Transverse colon (tissue), 4 donors: Measurements from ENCODE around the gene GNB1. TPM values are rescaled to one million over a fixed set of nuclear protein-coding genes. Genes with fewer than 3 reads are reported as not detected.

Experiments
- DNase-seq: peaks from one replicate; pipeline ENCODE4 v3.0.0-alpha.2; 2019
- H3K27ac ChIP-seq, 4 donors: fragments of 200-600 bp; sonication (generic); 2 replicates each; pipeline ENCODE4 v1.5.1; 2016 to 2018; ENCODE audit warnings: inconsistent platforms in 4 of 4
- H3K27me3 ChIP-seq: fragments of 200-600 bp; sonication (generic); 2 replicates; pipeline ENCODE4 v1.5.1; 2017; ENCODE audit warnings: inconsistent platforms
- H3K36me3 ChIP-seq, 4 donors: fragments of 200-600 bp; sonication (generic); 2 replicates each; pipeline ENCODE4 v1.5.1; 2017 to 2019; ENCODE audit warnings: inconsistent platforms in 4 of 4
- H3K4me1 ChIP-seq, 4 donors: fragments of 200-600 bp; sonication (generic); 2 replicates each; pipeline ENCODE4 v1.5.1; 2017 to 2020; ENCODE audit warnings: inconsistent platforms in 4 of 4
- H3K4me3 ChIP-seq, 4 donors: fragments of 200-600 bp; sonication (generic); 1 replicate in 1 of 4; 2 replicates in 3 of 4; pipeline versions ENCODE4 v1.5.1 to v1.6.1; 2017 to 2019; ENCODE audit warnings: inconsistent platforms in 4 of 4
- H3K9me3 ChIP-seq, 2 donors: fragments of 200-600 bp; sonication (generic); 2 replicates each; pipeline ENCODE4 v1.5.1; 2017 to 2019; ENCODE audit warnings: inconsistent platforms in 2 of 2
- EP300 ChIP-seq: sonication (generic); formaldehyde crosslinking; IDR thresholded peaks from one replicate; pipeline ENCODE4 v1.6.1; 2017; ENCODE audit warnings: antibody characterized with exemption, low read depth
- POLR2A ChIP-seq: fragments of 450-650 bp; IDR thresholded peaks from one replicate; pipeline ENCODE4 v1.6.1; 2016; ENCODE audit warnings: antibody characterized with exemption, mild to moderate bottlenecking, moderate library complexity
- POLR2AphosphoS5 ChIP-seq, 3 donors: sonication (generic); formaldehyde crosslinking; IDR thresholded peaks; one replicate each; pipeline ENCODE4 v1.6.1; 2016; ENCODE audit warnings: antibody characterized with exemption in 3 of 3
- WGBS, 2 donors: methylation state at CpG; one replicate each; pipeline ENCODE4 v1.1.5; 2018; ENCODE audit warnings: low coverage in 1 of 2; 5-methylcytosine and 5-hydroxymethylcytosine counted together
- in situ Hi-C, 4 donors: fragments of 200-750 bp; cut with MboI; loops; one replicate each; pipeline versions ENCODE4 v1.15.0 to v1.15.1; 2017; ENCODE audit warnings: low sequenced_read_pairs in 3 of 4, low pct_ligation_motif_present in 1 of 4, low pct_unique_long_range_greater_than_20kb in 1 of 4
- intact Hi-C: fragments of 100-400 bp; cut with DNase I; formaldehyde crosslinking; loops from one replicate; pipeline ENCODE4 v1.15.1; 2023; ENCODE audit warnings: low total_unique reads
- total RNA-seq, 4 donors: library from RNA; depleted of rRNA; stranded (reverse); fragments of >200 nt; gene quantifications; one replicate each; pipeline ENCODE4 v1.1.0, GENCODE V29; 2016
- TF ChIP-seq, protein P1 (sequence below), 5 experiments: fragments of 200-600 bp in 3 of 5; fragments of 450-650 bp in 2 of 5; sonication (generic) in 3 of 5; IDR thresholded peaks; 1 replicate in 2 of 5; 2 replicates in 3 of 5; pipeline ENCODE4 v1.5.1; 2016 to 2017; ENCODE audit warnings: antibody characterized with exemption in 5 of 5, inconsistent platforms in 3 of 5, mild to moderate bottlenecking in 2 of 5, moderate library complexity in 1 of 5

The GNB1 gene
- total RNA-seq, 4 donors from 2014 or later = 123 to 191 (median 174) TPM

DNA sequence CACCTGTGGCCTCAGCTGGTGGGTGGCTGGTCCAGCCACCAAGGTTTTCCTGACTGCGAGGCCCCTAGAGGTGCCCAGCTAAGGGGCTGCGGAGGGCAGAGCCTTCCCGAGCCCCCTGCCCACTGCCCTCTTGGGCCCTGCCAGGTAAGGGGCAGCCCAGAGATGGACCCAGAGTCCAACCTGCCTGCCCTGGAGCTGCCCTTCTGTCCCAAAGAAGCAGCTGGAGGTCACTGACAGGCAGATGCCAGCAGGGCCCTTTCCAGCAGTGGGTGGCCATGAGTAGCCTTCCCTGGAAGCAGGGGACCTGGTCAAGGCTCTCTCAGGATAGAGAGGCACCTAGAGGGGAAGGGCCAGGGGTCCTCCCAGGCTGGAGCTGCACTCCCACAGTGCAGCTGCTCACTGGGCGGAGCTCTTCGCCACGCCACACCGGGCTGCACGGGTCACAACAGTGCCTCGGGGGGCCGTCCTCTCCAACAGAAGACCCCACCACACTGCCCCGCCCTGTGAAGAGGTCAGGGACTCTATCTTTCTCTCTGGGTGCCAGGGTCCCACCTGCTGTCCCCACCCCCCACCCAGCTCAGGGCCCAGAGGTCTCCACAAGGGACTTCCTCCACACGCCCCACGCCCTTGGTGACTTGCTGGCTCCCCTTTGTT, 10.9 kb upstream of the GNB1 start:
- Histone ChIP-seq H3K27me3 (no peaks in the 10 kb centered on the region), H3K27ac (no peak overlapping the region), H3K36me3 (no peaks in the 10 kb centered on the region), H3K9me3 (no peaks in the 10 kb centered on the region), H3K4me1 (peaks cover 0 to 10% (median 4%) of the 10 kb centered on the region in 4 donors), H3K4me3 (no peak overlapping the region)
- no peak for DNase-seq
- WGBS, 2 donors = 54 to 80% methylated on average over 1 to 8 of the region's 13 CpGs
- intact Hi-C loops = no loop called here
- in situ Hi-C loops = loop anchor here in 2 of 4 donors (10.0 kb wide), 2 partner anchors 57 to 117 kb away; no protein-coding TSS in a partner anchor
- TF ChIP-seq EP300 = no peak
- TF ChIP-seq POLR2AphosphoS5 (IDR thresholded peaks at IDR 0.05) = no peak
- TF ChIP-seq, protein P1, sequence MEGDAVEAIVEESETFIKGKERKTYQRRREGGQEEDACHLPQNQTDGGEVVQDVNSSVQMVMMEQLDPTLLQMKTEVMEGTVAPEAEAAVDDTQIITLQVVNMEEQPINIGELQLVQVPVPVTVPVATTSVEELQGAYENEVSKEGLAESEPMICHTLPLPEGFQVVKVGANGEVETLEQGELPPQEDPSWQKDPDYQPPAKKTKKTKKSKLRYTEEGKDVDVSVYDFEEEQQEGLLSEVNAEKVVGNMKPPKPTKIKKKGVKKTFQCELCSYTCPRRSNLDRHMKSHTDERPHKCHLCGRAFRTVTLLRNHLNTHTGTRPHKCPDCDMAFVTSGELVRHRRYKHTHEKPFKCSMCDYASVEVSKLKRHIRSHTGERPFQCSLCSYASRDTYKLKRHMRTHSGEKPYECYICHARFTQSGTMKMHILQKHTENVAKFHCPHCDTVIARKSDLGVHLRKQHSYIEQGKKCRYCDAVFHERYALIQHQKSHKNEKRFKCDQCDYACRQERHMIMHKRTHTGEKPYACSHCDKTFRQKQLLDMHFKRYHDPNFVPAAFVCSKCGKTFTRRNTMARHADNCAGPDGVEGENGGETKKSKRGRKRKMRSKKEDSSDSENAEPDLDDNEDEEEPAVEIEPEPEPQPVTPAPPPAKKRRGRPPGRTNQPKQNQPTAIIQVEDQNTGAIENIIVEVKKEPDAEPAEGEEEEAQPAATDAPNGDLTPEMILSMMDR (IDR thresholded peaks at IDR 0.05) = no peak
- no peak for TF ChIP-seq POLR2A

DNA sequence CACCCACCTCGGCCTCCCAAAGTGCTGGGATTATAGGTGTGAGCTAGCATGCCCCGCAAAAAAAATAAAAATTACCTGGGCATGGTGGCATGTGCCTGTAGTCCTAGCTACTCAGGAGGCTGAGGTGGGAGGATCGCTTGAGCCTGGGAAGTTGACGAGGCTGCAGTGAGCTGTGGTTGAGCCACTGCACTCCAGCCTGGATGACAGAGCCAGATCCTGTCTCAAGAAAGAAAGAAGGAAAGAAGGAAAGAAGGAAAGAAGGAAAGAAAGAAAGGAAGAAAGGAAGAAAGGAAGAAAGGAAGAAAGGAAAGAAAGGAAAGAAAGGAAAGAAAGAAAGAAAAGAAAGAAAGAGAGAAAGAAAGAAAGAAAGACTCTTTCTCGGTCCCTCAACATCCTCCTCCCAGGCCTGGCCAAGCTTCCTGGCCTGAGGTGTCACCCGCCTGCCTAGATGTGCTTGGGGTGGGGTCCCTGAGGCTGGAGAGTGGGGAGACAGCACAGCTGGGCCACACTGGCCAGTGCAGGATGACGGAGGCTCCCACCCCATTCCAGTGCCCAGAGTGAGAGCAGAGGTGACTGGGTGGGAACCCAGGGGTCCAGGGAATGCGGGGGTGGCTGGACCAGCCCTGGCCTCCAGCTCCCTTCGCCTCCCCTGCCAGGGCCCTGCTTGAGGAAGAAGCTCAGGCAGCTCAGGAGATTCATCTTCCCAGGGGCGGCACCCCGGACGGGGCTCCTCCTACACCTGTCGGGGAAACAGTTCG, 10.2 kb upstream of the GNB1 start:
- H3K27ac ChIP-seq = no peak overlapping the region
- TF ChIP-seq, protein P1 (IDR thresholded peaks at IDR 0.05) = no peak
- no peak for TF ChIP-seq POLR2AphosphoS5 (IDR thresholded peaks at IDR 0.05)
- intact Hi-C loops (no loop called here), in situ Hi-C loops (loop anchor here in 2 of 4 donors (10.0 kb wide), 2 partner anchors 56 to 116 kb away; no protein-coding TSS in a partner anchor)
- no peak for DNase-seq
- H3K27me3 ChIP-seq = no peaks in the 10 kb centered on the region
- WGBS, 2 donors = 86 to 95% methylated on average over 5 to 7 of the region's 14 CpGs
- H3K4me3 ChIP-seq = no peak overlapping the region
- H3K4me1 ChIP-seq = peaks cover 0 to 11% (median 2%) of the 10 kb centered on the region in 4 donors
- no peaks in the 10 kb centered on the region for H3K36me3 ChIP-seq
- no peaks in the 10 kb centered on the region for H3K9me3 ChIP-seq

DNA sequence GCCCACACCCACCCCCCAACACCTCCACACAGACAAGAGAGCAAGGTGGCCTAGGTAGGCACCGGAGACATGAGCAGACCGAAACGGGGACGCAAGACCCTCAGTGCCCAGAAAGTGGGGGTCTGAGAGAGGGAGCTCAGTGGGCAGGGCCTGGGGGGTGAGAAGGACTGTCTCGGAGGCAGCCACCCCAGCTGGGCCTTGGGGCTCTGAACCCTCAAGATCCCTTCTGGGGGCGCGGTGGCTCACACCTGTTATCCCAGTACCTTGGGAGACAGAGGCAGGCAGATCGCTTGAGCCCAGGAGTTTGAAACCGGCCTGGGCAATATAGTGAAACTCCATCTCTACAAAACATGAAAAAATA, 9.1 kb upstream of the GNB1 start:
- no peak for DNase-seq
- H3K27ac ChIP-seq = no peak overlapping the region
- H3K4me1 ChIP-seq = peaks cover 8 to 19% (median 10%) of the 10 kb centered on the region in 4 donors
- in situ Hi-C loops = loop anchor here in 3 of 4 donors (10.0 to 25.0 kb wide), 3 partner anchors 55 to 138 kb away; no protein-coding TSS in a partner anchor
- no peaks in the 10 kb centered on the region for H3K36me3 ChIP-seq
- intact Hi-C loops = no loop called here
- H3K4me3 ChIP-seq = no peak overlapping the region
- TF ChIP-seq EP300 (no peak), POLR2AphosphoS5 (IDR thresholded peaks at IDR 0.05) (no peak), POLR2A (no peak)
- TF ChIP-seq, protein P1 (IDR thresholded peaks at IDR 0.05) = no peak
- H3K27me3 ChIP-seq = no peaks in the 10 kb centered on the region
- WGBS, 2 donors = 79% methylated on average over 9 of the region's 9 CpGs; no CpG with 5 or more reads in 1 of the 2 donors
- H3K9me3 ChIP-seq = no peaks in the 10 kb centered on the region

DNA sequence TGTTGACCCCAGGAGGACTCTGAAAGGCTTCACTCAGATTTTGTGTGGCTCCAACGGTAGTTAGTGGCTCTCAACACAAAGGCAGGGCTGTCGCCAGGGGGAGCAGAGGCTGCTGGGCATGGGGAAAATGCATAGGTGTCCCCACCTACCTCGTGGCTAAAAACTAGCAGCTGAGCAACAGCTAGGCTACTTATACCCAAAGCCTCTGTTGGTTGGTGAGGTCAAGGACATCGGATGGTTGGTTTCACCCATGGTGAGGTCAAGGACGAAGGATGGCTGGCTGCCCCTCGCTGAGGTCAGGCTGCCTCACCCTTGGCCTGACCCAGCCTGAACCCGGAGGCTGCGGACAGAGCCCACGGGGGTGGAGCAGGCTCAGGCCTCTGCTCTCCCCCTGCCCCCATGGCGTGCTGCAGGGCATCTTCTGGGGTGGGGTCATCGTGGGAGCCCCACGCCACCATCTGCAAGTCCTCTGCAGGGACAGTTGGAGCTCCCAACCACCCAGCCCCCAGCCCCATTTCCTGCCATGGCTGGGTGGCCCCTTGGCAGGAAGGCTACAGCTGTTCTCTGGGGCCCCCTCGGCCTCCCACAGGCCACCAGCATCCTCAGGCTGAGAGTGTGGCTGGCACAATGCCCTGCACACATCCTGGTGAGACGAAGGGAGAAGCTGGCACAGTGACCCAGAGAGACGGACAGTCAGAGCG, 8.5 kb upstream of the GNB1 start:
- no peak overlapping the region for H3K27ac ChIP-seq
- intact Hi-C loops = no loop called here
- TF ChIP-seq POLR2AphosphoS5 (IDR thresholded peaks at IDR 0.05) (no peak), EP300 (no peak)
- no peaks in the 10 kb centered on the region for H3K27me3 ChIP-seq
- H3K36me3 ChIP-seq = no peaks in the 10 kb centered on the region
- no peaks in the 10 kb centered on the region for H3K9me3 ChIP-seq
- peaks cover 11 to 24% (median 15%) of the 10 kb centered on the region in 4 donors for H3K4me1 ChIP-seq
- in situ Hi-C loops = loop anchor here in 1 of 4 donors (25.0 kb wide), 1 partner anchor 137 kb away; no protein-coding TSS in a partner anchor
- no peak for DNase-seq
- WGBS, 2 donors = 53% methylated on average over 13 of the region's 16 CpGs; no CpG with 5 or more reads in 1 of the 2 donors
- H3K4me3 ChIP-seq = no peak overlapping the region
